Activated CD4-positive, alpha-beta T cell treated with anti-CD3 and anti-CD28 coated beads, Interleukin-2, amount 50 U/mL, for 4 hours (primary cell): Measurements from ENCODE around the gene CACNA2D4.

Source experiments
- DNase-seq, 2 experiments: peaks; one replicate each; pipeline ENCODE4 v3.0.0-alpha.2; 2020

The CACNA2D4 gene

GRCh38 chr12:1768615-1769014, 149.8 kb downstream of the CACNA2D4 start:
- no peak for DNase-seq

GRCh38 chr12:1767407-1768090, 150.9 kb downstream of the CACNA2D4 start:
- DNase-seq = no peak

GRCh38 chr12:1766110-1766509, 152.3 kb downstream of the CACNA2D4 start:
- no peak for DNase-seq

GRCh38 chr12:1763153-1763552, 155.3 kb downstream of the CACNA2D4 start:
- DNase-seq = no peak

GRCh38 chr12:1761857-1762256, 156.6 kb downstream of the CACNA2D4 start:
- DNase-seq = no peak

- DNase-seq = no peak
Observed at GRCh38 chr12:1760566-1761382, 157.7 kb downstream of the CACNA2D4 start.

GRCh38 chr12:1758887-1759286, 159.6 kb downstream of the CACNA2D4 start:
- DNase-seq = no peak

- no peak for DNase-seq
Observed at GRCh38 chr12:1758376-1758775, 160.1 kb downstream of the CACNA2D4 start.

- no peak for DNase-seq
Observed at GRCh38 chr12:1750300-1750699, 168.2 kb downstream of the CACNA2D4 start.

GRCh38 chr12:1749019-1749418, 169.4 kb downstream of the CACNA2D4 start:
- no peak for DNase-seq

GRCh38 chr12:1747609-1748008, 170.8 kb downstream of the CACNA2D4 start:
- DNase-seq = no peak

- DNase-seq = no peak
Observed at GRCh38 chr12:1744932-1745331, 173.5 kb downstream of the CACNA2D4 start.
